Measurements from ENCODE around the gene CEP152.
"Not testable (repeated sequence)": the region's sequence is repeated elsewhere in the genome, so short reads cannot be mapped to it uniquely, and the experiment has no call there.

- TF ChIP-seq CTCF, POLR2A (IDR thresholded peaks at IDR 0.05): not testable (repeated sequence)
These were observed 43.6 kb upstream of the CEP152 start for GRCh38 chr15:48854434-48854833.

Data from lower leg skin (tissue), 3 donors.